ENCODE measurements around the gene PDXDC1. TPM values are rescaled to one million over a fixed set of nuclear protein-coding genes. Genes with fewer than 3 reads are reported as not detected.
"Not testable (repeated sequence)": the region's sequence is repeated elsewhere in the genome, so short reads cannot be mapped to it uniquely, and the experiment has no call there.

Gene PDXDC1
- total and polyA plus RNA-seq, 9 of the 15 experiments (the other 6 are each of a cell fraction or from before 2014, with no cell fraction given), result 5.1 to 95.4 (median 45.8) TPM

DNA sequence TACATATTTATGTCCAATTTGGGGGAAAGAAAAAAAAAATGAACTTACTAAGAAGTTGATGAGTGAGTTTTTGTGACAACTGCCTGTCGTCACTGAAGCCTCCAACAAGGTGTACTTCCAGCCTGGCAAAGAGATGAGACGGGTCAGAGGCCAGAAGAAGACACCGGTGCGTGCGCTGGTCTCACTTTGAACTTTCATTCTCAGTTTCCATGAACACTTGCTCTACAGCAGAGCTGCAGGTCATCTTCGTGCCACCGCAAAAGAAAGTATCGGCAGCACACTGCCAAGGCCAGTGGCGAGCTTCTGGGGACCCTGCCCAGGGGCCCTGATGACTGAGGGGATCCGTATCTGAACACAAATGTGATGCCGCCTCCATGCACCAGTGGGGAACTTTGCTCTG, 69.5 kb downstream of the PDXDC1 start (continued):
- TF ChIP-seq NR4A1 (CRISPR knock-in tag; IDR thresholded peaks at IDR 0.05), result no peak
- no peak for TF ChIP-seq NR4A1 (tag; IDR thresholded peaks at IDR 0.05)
- TF ChIP-seq, protein P1, sequence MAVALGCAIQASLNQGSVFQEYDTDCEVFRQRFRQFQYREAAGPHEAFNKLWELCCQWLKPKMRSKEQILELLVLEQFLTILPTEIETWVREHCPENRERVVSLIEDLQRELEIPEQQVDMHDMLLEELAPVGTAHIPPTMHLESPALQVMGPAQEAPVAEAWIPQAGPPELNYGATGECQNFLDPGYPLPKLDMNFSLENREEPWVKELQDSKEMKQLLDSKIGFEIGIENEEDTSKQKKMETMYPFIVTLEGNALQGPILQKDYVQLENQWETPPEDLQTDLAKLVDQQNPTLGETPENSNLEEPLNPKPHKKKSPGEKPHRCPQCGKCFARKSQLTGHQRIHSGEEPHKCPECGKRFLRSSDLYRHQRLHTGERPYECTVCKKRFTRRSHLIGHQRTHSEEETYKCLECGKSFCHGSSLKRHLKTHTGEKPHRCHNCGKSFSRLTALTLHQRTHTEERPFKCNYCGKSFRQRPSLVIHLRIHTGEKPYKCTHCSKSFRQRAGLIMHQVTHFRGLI (CRISPR knock-in tag; IDR thresholded peaks at IDR 0.05), result no peak
- no peak for TF ChIP-seq TAF7 (tag; IDR thresholded peaks at IDR 0.05)
- TF ChIP-seq, protein P2, sequence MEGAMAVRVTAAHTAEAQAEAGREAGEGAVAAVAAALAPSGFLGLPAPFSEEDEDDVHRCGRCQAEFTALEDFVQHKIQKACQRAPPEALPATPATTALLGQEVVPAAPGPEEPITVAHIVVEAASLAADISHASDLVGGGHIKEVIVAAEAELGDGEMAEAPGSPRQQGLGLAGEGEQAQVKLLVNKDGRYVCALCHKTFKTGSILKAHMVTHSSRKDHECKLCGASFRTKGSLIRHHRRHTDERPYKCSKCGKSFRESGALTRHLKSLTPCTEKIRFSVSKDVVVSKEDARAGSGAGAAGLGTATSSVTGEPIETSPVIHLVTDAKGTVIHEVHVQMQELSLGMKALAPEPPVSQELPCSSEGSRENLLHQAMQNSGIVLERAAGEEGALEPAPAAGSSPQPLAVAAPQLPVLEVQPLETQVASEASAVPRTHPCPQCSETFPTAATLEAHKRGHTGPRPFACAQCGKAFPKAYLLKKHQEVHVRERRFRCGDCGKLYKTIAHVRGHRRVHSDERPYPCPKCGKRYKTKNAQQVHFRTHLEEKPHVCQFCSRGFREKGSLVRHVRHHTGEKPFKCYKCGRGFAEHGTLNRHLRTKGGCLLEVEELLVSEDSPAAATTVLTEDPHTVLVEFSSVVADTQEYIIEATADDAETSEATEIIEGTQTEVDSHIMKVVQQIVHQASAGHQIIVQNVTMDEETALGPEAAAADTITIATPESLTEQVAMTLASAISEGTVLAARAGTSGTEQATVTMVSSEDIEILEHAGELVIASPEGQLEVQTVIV (CRISPR knock-in tag; IDR thresholded peaks at IDR 0.05; ENCODE audit: borderline replicate concordance), result no peak
- TF ChIP-seq, protein P3, sequence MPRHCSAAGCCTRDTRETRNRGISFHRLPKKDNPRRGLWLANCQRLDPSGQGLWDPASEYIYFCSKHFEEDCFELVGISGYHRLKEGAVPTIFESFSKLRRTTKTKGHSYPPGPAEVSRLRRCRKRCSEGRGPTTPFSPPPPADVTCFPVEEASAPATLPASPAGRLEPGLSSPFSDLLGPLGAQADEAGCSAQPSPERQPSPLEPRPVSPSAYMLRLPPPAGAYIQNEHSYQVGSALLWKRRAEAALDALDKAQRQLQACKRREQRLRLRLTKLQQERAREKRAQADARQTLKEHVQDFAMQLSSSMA (CRISPR knock-in tag; IDR thresholded peaks at IDR 0.05), result no peak
- TF ChIP-seq ZNF717 (CRISPR knock-in tag; IDR thresholded peaks at IDR 0.05), result no peak
- no peak for TF ChIP-seq HMGN3 (IDR thresholded peaks at IDR 0.05; ENCODE audit: borderline replicate concordance, extremely low read depth, insufficient read length, low read depth, low read length)
- TF ChIP-seq, protein P4, sequence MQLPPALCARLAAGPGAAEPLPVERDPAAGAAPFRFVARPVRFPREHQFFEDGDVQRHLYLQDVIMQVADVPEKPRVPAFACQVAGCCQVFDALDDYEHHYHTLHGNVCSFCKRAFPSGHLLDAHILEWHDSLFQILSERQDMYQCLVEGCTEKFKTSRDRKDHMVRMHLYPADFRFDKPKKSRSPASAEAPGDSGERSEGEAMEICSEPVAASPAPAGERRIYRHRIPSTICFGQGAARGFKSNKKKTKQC (CRISPR knock-in tag; IDR thresholded peaks at IDR 0.05), result no peak
- no peak for TF ChIP-seq U2AF2 (optimal IDR thresholded peaks at IDR 0.05; ENCODE audit: low read depth, low read length)
- TF ChIP-seq SOX6 (IDR thresholded peaks at IDR 0.05), result no peak

DNA sequence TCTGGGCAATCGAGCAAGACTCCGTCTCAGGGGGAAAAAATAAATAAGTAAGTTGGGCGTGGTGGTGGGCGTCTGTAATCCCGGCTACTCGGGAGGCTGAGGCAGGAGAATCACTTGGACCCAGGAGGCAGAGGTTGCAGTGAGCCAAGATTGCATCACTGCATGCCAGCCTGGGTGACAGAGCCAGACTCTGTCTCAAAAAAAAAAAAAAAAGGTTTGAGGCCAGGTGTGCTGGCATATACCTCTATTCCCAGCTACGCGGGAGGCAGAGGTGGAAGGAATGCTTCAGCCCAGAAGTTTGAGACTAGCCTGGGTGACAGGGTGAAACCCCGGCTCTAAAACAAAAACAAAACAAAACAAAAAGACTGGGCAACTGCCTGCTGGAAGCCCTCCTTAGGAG, 70.4 kb downstream of the PDXDC1 start:
- DNase-seq (ENCODE audit: extremely low read depth in 1 of 4, low spot score in 3 of 4); H3K9me3 ChIP-seq (replicated peaks; ENCODE audit: control insufficient read depth, insufficient read depth, low read depth, low read length); H3K4me3 ChIP-seq; H2AFZ ChIP-seq (ENCODE audit: low read depth, low read length); H3K4me2 ChIP-seq (ENCODE audit: insufficient read depth, low read length); H3K9ac ChIP-seq (ENCODE audit: insufficient read depth in 1 of 2, low read depth in 2 of 2, low read length in 2 of 2); in situ Hi-C loops (cut with MboI); H3K27me3 ChIP-seq (ENCODE audit: control insufficient read depth in 2 of 2, insufficient read depth in 2 of 2, low read length in 2 of 2); FAIRE-seq; H4K20me1 ChIP-seq (replicated peaks; ENCODE audit: control insufficient read depth, insufficient read depth, low read length); H3K9me1 ChIP-seq (ENCODE audit: control insufficient read depth, insufficient read depth, low read length); intact Hi-C loops (cut with micrococcal nuclease); BruUV-seq (replicated peaks); ATAC-seq; H3K79me2 ChIP-seq (ENCODE audit: control insufficient read depth, insufficient read depth, low read length); H3K4me1 ChIP-seq (replicated peaks in 1 of 2; ENCODE audit: control insufficient read depth in 2 of 2, insufficient read depth in 2 of 2, low read length in 2 of 2); CTCF ChIA-PET (ENCODE audit: low intra/inter-chr PET ratio); H3K27ac ChIP-seq (ENCODE audit: extremely low read depth, low read depth, low read length): not testable (repeated sequence)
- POLR2A ChIA-PET, result interaction anchor here (1.8 kb wide), 1 partner anchor 8 kb away, joined by 6 read pairs; no protein-coding TSS in a partner anchor
- WGBS (ENCODE audit: insufficient coverage, low coverage, missing lambda C conversion rate), result 81% methylated on average over 8 of the region's 9 CpGs
- peaks cover 22% of the 10 kb centered on the region; the same call in 1 of the 3 replicates for H3K36me3 ChIP-seq (ENCODE audit: control insufficient read depth, insufficient read depth, low read length)

Data from K562 (cell line).